Liver (tissue), 10 donors: ENCODE results near the gene GPR65. TPM values are rescaled to one million over a fixed set of nuclear protein-coding genes. Genes with fewer than 3 reads are reported as not detected.

Experiments used
- DNase-seq: peaks from one replicate; pipeline ENCODE4 v3.0.0-alpha.2; 2017; ENCODE audit warnings: low spot score
- H3K27ac ChIP-seq, 2 donors: one replicate each; pipeline ENCODE4 v1.7.0; 2013; ENCODE audit warnings: inconsistent platforms in 2 of 2, low read length in 2 of 2, control low read depth in 1 of 2, low read depth in 1 of 2, mild to moderate bottlenecking in 1 of 2
- H3K27me3 ChIP-seq, 4 donors: one replicate each; pipeline versions ENCODE4 v1.6.1 to v1.7.0; 2013; ENCODE audit warnings: low read length in 3 of 4, inconsistent platforms in 1 of 4, mild to moderate bottlenecking in 1 of 4, moderate library complexity in 1 of 4; ENCODE audit not compliant: control insufficient read depth in 4 of 4, insufficient read depth in 4 of 4
- H3K36me3 ChIP-seq, 4 donors: one replicate each; pipeline versions ENCODE4 v1.6.1 to v1.7.0; 2013; ENCODE audit warnings: low read length in 3 of 4, mild to moderate bottlenecking in 3 of 4, low read depth in 1 of 4, moderate library complexity in 1 of 4; ENCODE audit not compliant: control insufficient read depth in 4 of 4, insufficient read depth in 3 of 4
- H3K4me1 ChIP-seq, 4 donors: one replicate each; pipeline versions ENCODE4 v1.6.1 to v1.7.0; 2013; ENCODE audit warnings: low read length in 3 of 4, mild to moderate bottlenecking in 3 of 4, moderate library complexity in 1 of 4; ENCODE audit not compliant: control insufficient read depth in 4 of 4, insufficient read depth in 4 of 4
- H3K4me3 ChIP-seq, 3 donors: one replicate each; pipeline versions ENCODE4 v1.6.1 to v1.7.0; 2013; ENCODE audit warnings: low read length in 3 of 3, control low read depth in 1 of 3, low read depth in 1 of 3, mild to moderate bottlenecking in 1 of 3
- H3K9ac ChIP-seq, 2 donors: one replicate each; pipeline ENCODE4 v1.7.0; 2013; ENCODE audit warnings: low read length in 2 of 2, mild to moderate bottlenecking in 2 of 2, moderate library complexity in 2 of 2, control low read depth in 1 of 2, low read depth in 1 of 2
- H3K9me3 ChIP-seq, 4 donors: one replicate each; pipeline versions ENCODE4 v1.6.1 to v1.7.0; 2013; ENCODE audit warnings: low read length in 3 of 4; ENCODE audit not compliant: control insufficient read depth in 4 of 4
- FOXA1 ChIP-seq: IDR thresholded peaks from 2 replicates; pipeline ENCODE4 v1.6.1; 2016; ENCODE audit warnings: antibody characterized with exemption
- FOXA2 ChIP-seq: IDR thresholded peaks from 2 replicates; pipeline ENCODE4 v1.6.1; 2016; ENCODE audit warnings: antibody characterized with exemption
- GABPA ChIP-seq, 2 donors: IDR thresholded peaks in 1 of 2; conservative IDR thresholded peaks in 1 of 2; 2 replicates each; pipeline ENCODE4 v1.6.1; 2016; ENCODE audit warnings: antibody characterized with exemption in 2 of 2, mild to moderate bottlenecking in 1 of 2, moderate library complexity in 1 of 2
- HNF4A ChIP-seq, 2 donors: conservative IDR thresholded peaks; 2 replicates each; pipeline ENCODE4 v1.6.1; 2016; ENCODE audit warnings: antibody characterized with exemption in 2 of 2, mild to moderate bottlenecking in 2 of 2
- HNF4G ChIP-seq: IDR thresholded peaks from 2 replicates; pipeline ENCODE4 v1.6.1; 2016; ENCODE audit warnings: antibody characterized with exemption
- JUND ChIP-seq, 2 donors: IDR thresholded peaks; 2 replicates each; pipeline ENCODE4 v1.6.1; 2016; ENCODE audit warnings: antibody characterized with exemption in 2 of 2
- NR2F2 ChIP-seq: IDR thresholded peaks from 2 replicates; pipeline ENCODE4 v1.6.1; 2016; ENCODE audit warnings: antibody characterized with exemption
- RAD21 ChIP-seq, 2 donors: IDR thresholded peaks; 2 replicates each; pipeline ENCODE4 v1.6.1; 2016; ENCODE audit warnings: antibody characterized with exemption in 2 of 2, mild to moderate bottlenecking in 2 of 2
- RXRA ChIP-seq, 2 donors: IDR thresholded peaks; 2 replicates each; pipeline ENCODE4 v1.6.1; 2017 to 2018; ENCODE audit warnings: antibody characterized with exemption in 2 of 2, mild to moderate bottlenecking in 1 of 2
- SP1 ChIP-seq: IDR thresholded peaks from 2 replicates; pipeline ENCODE4 v1.6.1; 2018; ENCODE audit warnings: antibody characterized with exemption, mild to moderate bottlenecking
- YY1 ChIP-seq: IDR thresholded peaks from 2 replicates; pipeline ENCODE4 v1.6.1; 2016; ENCODE audit warnings: antibody characterized with exemption, mild to moderate bottlenecking
- WGBS: extraction: QIAGEN DNeasy Blood & Tissue Kit; methylation state at CpG from one replicate; pipeline ENCODE4 v1.1.7; 2013; 5-methylcytosine and 5-hydroxymethylcytosine counted together
- polyA plus RNA-seq, 2 donors: library from polyadenylated mRNA; stranded (reverse) in 1 of 2; unstranded in 1 of 2; fragments of 200-250 nt in 1 of 2; fragments of >200 nt in 1 of 2; fragmentation: Nextera tagmentation in 1 of 2; extraction: Ambion mirVana in 1 of 2; gene quantifications; one replicate each; pipeline versions ENCODE4 v1.2.1 to v1.2.3, GENCODE V29; 2013 to 2015
- small RNA-seq: library from RNA; depleted of rRNA; stranded (forward); fragments of <200 nt; gene quantifications from one replicate; pipeline ENCODE3, GENCODE V24; 2014
- total RNA-seq, 2 donors: library from RNA; depleted of rRNA; stranded (reverse); fragments of >200 nt; gene quantifications; one replicate each; pipeline ENCODE4 v1.2.3, GENCODE V29; 2014
- TF ChIP-seq, protein P1 (sequence below): IDR thresholded peaks from 2 replicates; pipeline ENCODE4 v1.6.1; 2016; ENCODE audit warnings: antibody characterized with exemption, mild to moderate bottlenecking
- TF ChIP-seq, protein P2 (sequence below): fragments of 150-350 bp; IDR thresholded peaks from 2 replicates; pipeline ENCODE4 v1.5.1; 2017; ENCODE audit warnings: improper control_type of control experiment, low read depth, low read length; ENCODE audit not compliant: missing input control
- TF ChIP-seq, protein P3 (sequence below): IDR thresholded peaks from 2 replicates; pipeline ENCODE4 v1.6.1; 2016; ENCODE audit warnings: antibody characterized with exemption
- TF ChIP-seq, protein P4 (sequence below): IDR thresholded peaks from 2 replicates; pipeline ENCODE4 v1.6.1; 2016; ENCODE audit warnings: antibody characterized with exemption
- TF ChIP-seq, protein P5 (sequence below): IDR thresholded peaks from 2 replicates; pipeline ENCODE4 v1.6.1; 2016; ENCODE audit warnings: antibody characterized with exemption
- donor health status: healthy.
- donor health status: healthy.
- donor health status: healthy.
- donor health status: healthy.
- donor health status: healthy.

Gene GPR65
- total and polyA plus RNA-seq, 4 donors = 0.72 to 4.5 (median 1.7) TPM

DNA sequence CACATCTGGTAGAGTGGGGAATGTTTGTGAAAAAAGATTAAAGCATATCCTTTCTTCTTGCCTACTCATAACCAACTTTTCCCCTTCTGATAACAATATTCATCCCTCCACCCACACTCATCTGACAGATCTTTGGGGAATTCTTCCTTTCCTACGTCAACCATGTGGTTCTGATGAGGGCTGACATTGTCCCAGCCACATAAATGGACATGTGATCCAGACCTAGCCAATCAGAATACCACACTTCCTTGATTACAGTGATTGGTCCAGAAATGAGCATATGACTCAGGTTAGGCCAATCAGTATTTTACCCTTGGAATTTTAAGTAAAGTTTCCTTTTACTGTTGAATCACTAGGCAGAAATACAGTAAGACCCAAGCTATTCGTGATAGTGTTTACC, 58.9 kb downstream of the GPR65 start:
- Histone ChIP-seq H3K36me3 (peaks cover 0 to 8% (median 2%) of the 10 kb centered on the region in 4 donors), H3K4me3 (no peak overlapping the region), H3K4me1 (no peaks in the 10 kb centered on the region), H3K27me3 (no peaks in the 10 kb centered on the region), H3K9me3 (no peaks in the 10 kb centered on the region), H3K27ac (no peak overlapping the region), H3K9ac (no peak overlapping the region)
- TF ChIP-seq RXRA (IDR thresholded peaks at IDR 0.05) (no peak), RAD21 (IDR thresholded peaks at IDR 0.05) (no peak), SP1 (no peak), JUND (IDR thresholded peaks at IDR 0.05) (no peak), HNF4G (no peak), HNF4A (conservative IDR thresholded peaks at IDR 0.05) (no peak), FOXA1 (no peak), YY1 (no peak), GABPA (IDR thresholded peaks at IDR 0.05 in 1 of 2, conservative IDR thresholded peaks at IDR 0.05 in 1 of 2) (no peak), FOXA2 (no peak), NR2F2 (no peak)
- TF ChIP-seq, protein P1, sequence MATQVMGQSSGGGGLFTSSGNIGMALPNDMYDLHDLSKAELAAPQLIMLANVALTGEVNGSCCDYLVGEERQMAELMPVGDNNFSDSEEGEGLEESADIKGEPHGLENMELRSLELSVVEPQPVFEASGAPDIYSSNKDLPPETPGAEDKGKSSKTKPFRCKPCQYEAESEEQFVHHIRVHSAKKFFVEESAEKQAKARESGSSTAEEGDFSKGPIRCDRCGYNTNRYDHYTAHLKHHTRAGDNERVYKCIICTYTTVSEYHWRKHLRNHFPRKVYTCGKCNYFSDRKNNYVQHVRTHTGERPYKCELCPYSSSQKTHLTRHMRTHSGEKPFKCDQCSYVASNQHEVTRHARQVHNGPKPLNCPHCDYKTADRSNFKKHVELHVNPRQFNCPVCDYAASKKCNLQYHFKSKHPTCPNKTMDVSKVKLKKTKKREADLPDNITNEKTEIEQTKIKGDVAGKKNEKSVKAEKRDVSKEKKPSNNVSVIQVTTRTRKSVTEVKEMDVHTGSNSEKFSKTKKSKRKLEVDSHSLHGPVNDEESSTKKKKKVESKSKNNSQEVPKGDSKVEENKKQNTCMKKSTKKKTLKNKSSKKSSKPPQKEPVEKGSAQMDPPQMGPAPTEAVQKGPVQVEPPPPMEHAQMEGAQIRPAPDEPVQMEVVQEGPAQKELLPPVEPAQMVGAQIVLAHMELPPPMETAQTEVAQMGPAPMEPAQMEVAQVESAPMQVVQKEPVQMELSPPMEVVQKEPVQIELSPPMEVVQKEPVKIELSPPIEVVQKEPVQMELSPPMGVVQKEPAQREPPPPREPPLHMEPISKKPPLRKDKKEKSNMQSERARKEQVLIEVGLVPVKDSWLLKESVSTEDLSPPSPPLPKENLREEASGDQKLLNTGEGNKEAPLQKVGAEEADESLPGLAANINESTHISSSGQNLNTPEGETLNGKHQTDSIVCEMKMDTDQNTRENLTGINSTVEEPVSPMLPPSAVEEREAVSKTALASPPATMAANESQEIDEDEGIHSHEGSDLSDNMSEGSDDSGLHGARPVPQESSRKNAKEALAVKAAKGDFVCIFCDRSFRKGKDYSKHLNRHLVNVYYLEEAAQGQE = no peak
- TF ChIP-seq, protein P2, sequence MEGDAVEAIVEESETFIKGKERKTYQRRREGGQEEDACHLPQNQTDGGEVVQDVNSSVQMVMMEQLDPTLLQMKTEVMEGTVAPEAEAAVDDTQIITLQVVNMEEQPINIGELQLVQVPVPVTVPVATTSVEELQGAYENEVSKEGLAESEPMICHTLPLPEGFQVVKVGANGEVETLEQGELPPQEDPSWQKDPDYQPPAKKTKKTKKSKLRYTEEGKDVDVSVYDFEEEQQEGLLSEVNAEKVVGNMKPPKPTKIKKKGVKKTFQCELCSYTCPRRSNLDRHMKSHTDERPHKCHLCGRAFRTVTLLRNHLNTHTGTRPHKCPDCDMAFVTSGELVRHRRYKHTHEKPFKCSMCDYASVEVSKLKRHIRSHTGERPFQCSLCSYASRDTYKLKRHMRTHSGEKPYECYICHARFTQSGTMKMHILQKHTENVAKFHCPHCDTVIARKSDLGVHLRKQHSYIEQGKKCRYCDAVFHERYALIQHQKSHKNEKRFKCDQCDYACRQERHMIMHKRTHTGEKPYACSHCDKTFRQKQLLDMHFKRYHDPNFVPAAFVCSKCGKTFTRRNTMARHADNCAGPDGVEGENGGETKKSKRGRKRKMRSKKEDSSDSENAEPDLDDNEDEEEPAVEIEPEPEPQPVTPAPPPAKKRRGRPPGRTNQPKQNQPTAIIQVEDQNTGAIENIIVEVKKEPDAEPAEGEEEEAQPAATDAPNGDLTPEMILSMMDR = no peak
- TF ChIP-seq, protein P3, sequence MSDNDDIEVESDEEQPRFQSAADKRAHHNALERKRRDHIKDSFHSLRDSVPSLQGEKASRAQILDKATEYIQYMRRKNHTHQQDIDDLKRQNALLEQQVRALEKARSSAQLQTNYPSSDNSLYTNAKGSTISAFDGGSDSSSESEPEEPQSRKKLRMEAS = no peak
- TF ChIP-seq, protein P4, sequence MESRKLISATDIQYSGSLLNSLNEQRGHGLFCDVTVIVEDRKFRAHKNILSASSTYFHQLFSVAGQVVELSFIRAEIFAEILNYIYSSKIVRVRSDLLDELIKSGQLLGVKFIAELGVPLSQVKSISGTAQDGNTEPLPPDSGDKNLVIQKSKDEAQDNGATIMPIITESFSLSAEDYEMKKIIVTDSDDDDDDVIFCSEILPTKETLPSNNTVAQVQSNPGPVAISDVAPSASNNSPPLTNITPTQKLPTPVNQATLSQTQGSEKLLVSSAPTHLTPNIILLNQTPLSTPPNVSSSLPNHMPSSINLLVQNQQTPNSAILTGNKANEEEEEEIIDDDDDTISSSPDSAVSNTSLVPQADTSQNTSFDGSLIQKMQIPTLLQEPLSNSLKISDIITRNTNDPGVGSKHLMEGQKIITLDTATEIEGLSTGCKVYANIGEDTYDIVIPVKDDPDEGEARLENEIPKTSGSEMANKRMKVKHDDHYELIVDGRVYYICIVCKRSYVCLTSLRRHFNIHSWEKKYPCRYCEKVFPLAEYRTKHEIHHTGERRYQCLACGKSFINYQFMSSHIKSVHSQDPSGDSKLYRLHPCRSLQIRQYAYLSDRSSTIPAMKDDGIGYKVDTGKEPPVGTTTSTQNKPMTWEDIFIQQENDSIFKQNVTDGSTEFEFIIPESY = no peak
- TF ChIP-seq, protein P5, sequence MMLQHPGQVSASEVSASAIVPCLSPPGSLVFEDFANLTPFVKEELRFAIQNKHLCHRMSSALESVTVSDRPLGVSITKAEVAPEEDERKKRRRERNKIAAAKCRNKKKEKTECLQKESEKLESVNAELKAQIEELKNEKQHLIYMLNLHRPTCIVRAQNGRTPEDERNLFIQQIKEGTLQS = no peak
- 94% methylated on average over 2 of the region's 2 CpGs for WGBS
- DNase-seq = no peak

Small RNA genes within 50 kb of the gene (small RNA-seq; reads per million reads assigned to genes)
- gene RNU6-835P = not detected

Other genes with a start within 250 kb of the GPR65 start
- gene GALC, start 12.0 kb upstream of the GPR65 start, total RNA-seq = 10 to 100 TPM; 13.0 to 20.8 TPM
- 10 to 100 TPM in 1 of 2 donors, 1 to 10 TPM in 1; 2.8 to 11.3 TPM for gene GALC, start 12.0 kb upstream of the GPR65 start, polyA plus RNA-seq